Neural cell (in vitro differentiated cells): Measurements from ENCODE around the gene MED4.

Source experiments
- CTCF ChIP-seq: fragments of 450-650 bp; IDR thresholded peaks from 2 replicates; pipeline ENCODE4 v1.5.1; 2014; ENCODE audit warnings: antibody characterized with exemption, mild to moderate bottlenecking, moderate library complexity; ENCODE audit not compliant: poor library complexity, severe bottlenecking
- EP300 ChIP-seq: fragments of 450-650 bp; conservative IDR thresholded peaks from 2 replicates; pipeline ENCODE4 v1.6.1; 2014; ENCODE audit warnings: antibody characterized with exemption, mild to moderate bottlenecking, moderate library complexity; ENCODE audit not compliant: poor library complexity, severe bottlenecking
- EZH2 ChIP-seq: fragments of 200-600, 300-800 bp; shearing (Covaris generic), sonication (generic); IDR thresholded peaks from 2 replicates; pipeline ENCODE4 v1.6.1; 2014; ENCODE audit warnings: antibody characterized with exemption, low read length, borderline replicate concordance, mild to moderate bottlenecking; ENCODE audit not compliant: insufficient read depth, poor library complexity, severe bottlenecking
- POLR2AphosphoS5 ChIP-seq: IDR thresholded peaks from 2 replicates; pipeline ENCODE4 v1.6.1; 2012
- RAD21 ChIP-seq: fragments of 450-650 bp; conservative IDR thresholded peaks from 2 replicates; pipeline ENCODE4 v1.6.1; 2014; ENCODE audit warnings: antibody characterized with exemption, mild to moderate bottlenecking, moderate library complexity

- TF ChIP-seq EP300 (no peak), POLR2AphosphoS5 (no peak), CTCF (no peak), RAD21 (no peak), EZH2 (no peak)
Observed at GRCh38 chr13:48142436-48142835, 47.5 kb upstream of the MED4 start.
